ENCODE data around the gene EYA4.
"Not testable (repeated sequence)": the region's sequence is repeated elsewhere in the genome, so short reads cannot be mapped to it uniquely, and the experiment has no call there.

The EYA4 gene

GRCh38 chr6:133392015-133392414, 150.9 kb downstream of the EYA4 start:
- H3K4me3 ChIP-seq (ENCODE audit: low read depth, low read length) = no peak overlapping the region
- TF ChIP-seq CTCF (IDR thresholded peaks at IDR 0.05; ENCODE audit: low read depth, low read length) = no peak

DNA sequence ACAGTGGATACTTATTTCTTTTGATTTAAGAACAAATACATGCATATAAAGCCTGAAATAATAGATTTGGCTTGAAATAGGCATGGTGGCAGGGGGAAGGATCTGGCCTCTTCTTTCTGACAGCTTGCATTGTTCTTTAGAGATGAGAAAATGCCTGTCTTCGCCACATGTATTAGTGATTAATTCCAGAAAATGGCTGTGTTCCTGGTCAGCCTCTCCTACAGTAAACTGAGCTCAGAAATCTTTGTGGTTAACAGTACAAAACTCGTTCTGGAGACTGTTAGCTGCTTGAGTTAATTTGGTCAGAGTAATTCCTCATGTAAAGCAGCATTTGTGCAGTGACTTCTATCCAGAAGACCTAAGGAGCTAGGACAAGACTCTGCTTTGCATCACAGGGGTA, 151.5 kb downstream of the EYA4 start:
- no peak for TF ChIP-seq CTCF (IDR thresholded peaks at IDR 0.05; ENCODE audit: low read depth, low read length)
- H3K4me3 ChIP-seq (ENCODE audit: low read depth, low read length) = no peak overlapping the region

GRCh38 chr6:133393891-133394290, 152.7 kb downstream of the EYA4 start:
- TF ChIP-seq CTCF (IDR thresholded peaks at IDR 0.05; ENCODE audit: low read depth, low read length) = no peak
- no peak overlapping the region for H3K4me3 ChIP-seq (ENCODE audit: low read depth, low read length)

GRCh38 chr6:133394630-133395029, 153.5 kb downstream of the EYA4 start:
- no peak overlapping the region for H3K4me3 ChIP-seq (ENCODE audit: low read depth, low read length)
- TF ChIP-seq CTCF (IDR thresholded peaks at IDR 0.05; ENCODE audit: low read depth, low read length) = no peak

- H3K4me3 ChIP-seq (ENCODE audit: low read depth, low read length) = no peak overlapping the region
- TF ChIP-seq CTCF (IDR thresholded peaks at IDR 0.05; ENCODE audit: low read depth, low read length) = no peak
Observed at GRCh38 chr6:133396233-133396983, 155.3 kb downstream of the EYA4 start.

DNA sequence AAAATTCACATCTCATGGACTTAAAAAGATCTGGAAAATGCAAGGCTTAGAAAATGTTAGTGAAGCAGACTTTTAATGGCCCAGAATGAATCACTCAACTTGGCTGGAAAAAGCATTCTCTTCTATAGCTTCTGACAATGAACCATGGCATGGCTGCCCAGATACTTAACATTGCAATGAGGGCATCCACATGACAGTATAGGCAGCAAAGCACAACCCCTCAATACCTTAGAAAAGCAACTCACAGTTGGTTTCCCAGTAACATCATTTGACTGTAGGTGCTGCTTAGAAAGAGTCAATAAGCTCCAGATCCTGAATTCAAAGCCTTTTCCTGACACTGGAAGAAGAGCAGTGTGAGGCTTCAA, 155.8 kb downstream of the EYA4 start:
- TF ChIP-seq CTCF (IDR thresholded peaks at IDR 0.05; ENCODE audit: low read depth, low read length) = no peak
- H3K4me3 ChIP-seq (ENCODE audit: low read depth, low read length) = no peak overlapping the region

DNA sequence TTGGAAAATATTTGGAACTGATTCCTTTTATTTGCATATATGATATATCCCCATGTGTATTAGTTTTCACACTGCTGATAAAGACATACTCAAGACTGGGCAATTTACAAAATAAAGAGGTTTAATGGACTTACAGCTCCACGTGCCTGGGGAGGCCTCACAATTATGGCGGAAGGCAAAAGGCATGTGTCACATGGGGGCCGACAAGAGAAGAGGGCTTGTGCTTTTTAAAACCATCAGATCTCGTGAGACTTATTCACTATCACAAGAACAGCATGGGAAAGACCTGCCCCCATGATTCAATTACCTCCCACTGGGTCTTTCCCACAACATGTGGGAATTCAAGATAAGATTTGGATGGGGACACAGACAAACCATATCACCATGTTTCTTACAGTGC, 156.4 kb downstream of the EYA4 start:
- not testable (repeated sequence) for H3K4me3 ChIP-seq (ENCODE audit: low read depth, low read length)

DNA sequence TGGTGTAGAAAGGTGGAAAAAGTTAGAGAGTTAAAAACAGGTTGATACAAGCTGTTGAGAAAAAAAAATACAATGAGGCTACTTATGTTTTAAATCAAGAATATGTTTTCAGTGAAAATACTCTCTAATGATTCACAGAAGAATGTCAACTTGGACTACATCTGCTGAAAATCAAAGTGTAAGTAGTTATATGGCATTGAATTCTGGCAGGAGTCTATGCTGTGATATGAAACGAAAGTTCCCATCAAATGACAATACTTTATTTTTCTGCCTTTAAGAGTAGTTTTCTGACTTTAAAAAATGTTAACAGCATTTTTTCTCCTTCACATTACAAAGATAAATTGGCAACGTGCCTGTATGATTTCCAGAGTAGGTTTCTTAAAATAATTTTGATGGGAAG, 158.3 kb downstream of the EYA4 start:
- TF ChIP-seq CTCF (IDR thresholded peaks at IDR 0.05; ENCODE audit: low read depth, low read length) = no peak
- H3K4me3 ChIP-seq (ENCODE audit: low read depth, low read length) = no peak overlapping the region

All from WI38 (cell line).